Stimulated activated CD8-positive, alpha-beta memory T cell treated with anti-CD3 and anti-CD28 coated beads, Interleukin-4, amount 100 ng/mL, for 48 hours (primary cell): ENCODE results near the gene CDK5.
"Not testable (repeated sequence)": the region's sequence is repeated elsewhere in the genome, so short reads cannot be mapped to it uniquely, and the experiment has no call there.

ENCODE experiments used
- DNase-seq: peaks from one replicate; pipeline ENCODE4 v3.0.0-alpha.2; 2020

The CDK5 gene

DNA sequence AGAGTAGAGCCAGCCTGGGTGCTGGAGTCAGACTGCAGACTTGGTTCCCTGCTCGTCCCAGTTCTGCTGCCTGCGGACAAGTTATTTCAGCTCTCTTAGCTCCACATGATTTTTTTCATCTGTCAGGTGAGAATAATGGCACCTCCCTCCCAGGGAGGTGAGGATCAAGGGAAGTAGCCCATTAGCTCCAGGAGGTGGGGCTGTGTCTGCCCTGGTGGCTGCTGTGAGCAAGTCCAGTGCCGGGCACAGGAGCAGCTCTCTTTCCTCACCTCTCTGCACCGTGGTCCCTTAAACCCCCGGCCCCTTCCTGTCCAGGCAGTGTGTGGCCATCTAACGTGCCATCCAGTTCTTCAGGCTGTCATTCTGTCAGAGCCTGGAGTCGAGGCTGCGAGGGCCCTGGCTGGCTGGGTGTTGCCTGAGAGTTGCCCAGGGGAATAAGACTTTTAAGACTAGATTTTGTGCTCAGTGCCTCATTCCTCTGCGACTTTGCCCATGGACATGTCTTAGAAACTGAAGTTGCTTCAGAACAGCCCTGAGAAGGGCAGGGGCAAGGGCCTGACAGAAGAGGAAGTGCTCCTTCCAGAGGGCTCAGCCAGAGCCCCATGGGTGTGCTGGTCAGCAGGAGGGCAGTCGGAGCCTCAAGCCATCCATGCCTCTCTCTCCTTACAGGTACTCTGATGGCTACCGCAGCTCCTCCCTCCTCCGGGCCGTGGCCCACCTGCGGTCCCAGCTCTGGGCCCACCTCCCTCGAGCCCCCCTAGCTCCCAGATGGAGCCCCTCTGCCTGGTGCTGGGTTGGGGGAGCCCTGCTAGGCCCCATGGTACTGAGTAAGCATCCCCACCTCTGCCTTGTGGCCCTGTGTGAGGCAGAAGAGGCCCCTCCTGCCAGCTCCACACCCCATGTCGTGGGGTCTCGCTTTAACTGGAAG, 24.5 kb downstream of the CDK5 start:
- DNase-seq = no peak

GRCh38 chr7:151031011-151031410, 26.7 kb downstream of the CDK5 start:
- DNase-seq = no peak

DNA sequence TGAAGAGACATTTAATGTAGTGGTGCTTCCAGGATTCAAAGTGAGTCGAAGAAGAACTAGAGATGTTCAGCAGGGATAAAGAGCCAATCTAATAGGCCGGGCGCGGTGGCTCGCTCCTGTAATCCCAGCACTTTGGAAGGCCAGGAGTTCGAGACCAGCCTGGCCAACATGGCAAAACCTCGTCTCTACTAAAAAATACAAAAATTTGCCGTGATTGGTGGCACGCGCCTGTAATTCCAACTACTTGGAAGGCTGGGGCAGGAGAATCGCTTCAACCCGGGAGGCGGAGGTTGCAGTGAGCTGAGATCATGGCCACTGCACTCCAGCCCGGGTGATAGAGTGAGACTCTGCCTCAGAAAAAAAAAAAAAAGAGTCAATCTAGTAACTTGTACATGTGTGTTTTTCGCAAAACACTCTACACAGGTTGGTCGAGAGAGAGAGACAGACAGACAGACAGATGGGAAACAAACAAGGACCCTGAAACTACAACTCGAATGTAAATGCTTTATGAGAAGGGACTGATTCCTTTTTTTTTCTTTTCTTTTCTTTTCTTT, 28.7 kb downstream of the CDK5 start:
- DNase-seq = no peak

DNA sequence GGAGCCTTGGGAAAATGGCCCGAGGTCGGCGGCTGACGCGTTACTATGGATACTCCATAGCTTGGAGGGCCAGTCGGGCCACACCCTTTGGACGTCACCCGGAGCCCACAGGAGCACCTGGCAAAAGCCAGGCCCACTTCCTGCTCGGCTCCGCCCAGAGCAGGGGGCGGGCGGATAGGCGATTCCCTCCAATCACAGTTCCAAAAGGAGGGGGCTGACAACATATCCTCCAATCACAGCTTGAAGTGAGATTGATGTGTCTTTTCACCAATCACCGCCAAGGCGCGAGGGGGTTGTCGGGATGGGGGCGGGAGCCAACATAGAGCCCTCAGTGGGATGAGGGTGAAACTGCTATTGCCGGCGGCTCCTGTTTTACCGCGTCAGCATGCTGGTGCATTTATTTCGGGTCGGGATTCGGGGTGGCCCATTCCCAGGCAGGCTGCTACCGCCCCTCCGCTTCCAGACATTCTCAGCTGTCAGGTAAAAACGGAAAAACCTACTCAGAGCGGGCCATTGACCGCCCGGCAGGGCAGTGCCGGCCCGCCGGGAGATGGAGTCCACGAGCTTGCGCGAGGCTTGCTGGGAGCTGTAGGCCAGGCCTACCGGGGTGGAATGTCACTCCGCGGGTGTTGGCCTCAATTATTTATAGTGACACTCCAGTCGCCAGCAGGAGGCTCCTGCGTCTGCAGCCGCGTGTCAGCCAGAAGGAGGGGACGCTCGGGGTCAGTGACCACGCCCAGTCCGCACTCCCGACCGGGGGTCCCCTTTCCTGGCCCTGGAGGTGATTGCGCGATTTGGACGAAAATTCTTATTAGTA, 29.4 kb downstream of the CDK5 start, which contains the start of gene ABCB8:
TSS of gene ABCB8 (plus strand) at position 320 of the 817 bp plus-strand sequence. CDS start at position 386, 66 bp downstream.
- DNase-seq = peak; percentile 99

DNA sequence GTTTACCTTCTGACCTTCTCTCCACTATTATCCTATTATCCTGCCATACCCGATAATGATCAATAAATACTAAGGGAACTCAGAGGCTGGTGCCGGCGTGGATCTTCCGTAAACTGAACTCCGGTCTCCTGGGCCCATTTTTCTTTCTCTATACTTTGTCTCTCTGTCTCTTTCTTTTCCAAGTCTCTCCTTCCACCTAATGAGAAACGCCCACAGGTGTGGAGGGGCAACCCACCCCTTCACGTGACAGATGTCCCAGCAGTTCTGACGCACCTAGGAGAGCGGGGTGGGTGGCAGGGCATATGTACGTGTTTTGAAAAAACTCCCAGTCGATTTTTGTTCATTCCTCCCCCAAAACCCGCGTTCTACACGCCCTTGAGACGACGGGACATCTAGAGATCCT, 30.0 kb downstream of the CDK5 start:
- DNase-seq = not testable (repeated sequence)

- DNase-seq = not testable (repeated sequence)
These were observed 30.6 kb downstream of the CDK5 start for GRCh38 chr7:151026771-151027727.

GRCh38 chr7:151025924-151026671, 31.6 kb downstream of the CDK5 start:
- DNase-seq = no peak

DNA sequence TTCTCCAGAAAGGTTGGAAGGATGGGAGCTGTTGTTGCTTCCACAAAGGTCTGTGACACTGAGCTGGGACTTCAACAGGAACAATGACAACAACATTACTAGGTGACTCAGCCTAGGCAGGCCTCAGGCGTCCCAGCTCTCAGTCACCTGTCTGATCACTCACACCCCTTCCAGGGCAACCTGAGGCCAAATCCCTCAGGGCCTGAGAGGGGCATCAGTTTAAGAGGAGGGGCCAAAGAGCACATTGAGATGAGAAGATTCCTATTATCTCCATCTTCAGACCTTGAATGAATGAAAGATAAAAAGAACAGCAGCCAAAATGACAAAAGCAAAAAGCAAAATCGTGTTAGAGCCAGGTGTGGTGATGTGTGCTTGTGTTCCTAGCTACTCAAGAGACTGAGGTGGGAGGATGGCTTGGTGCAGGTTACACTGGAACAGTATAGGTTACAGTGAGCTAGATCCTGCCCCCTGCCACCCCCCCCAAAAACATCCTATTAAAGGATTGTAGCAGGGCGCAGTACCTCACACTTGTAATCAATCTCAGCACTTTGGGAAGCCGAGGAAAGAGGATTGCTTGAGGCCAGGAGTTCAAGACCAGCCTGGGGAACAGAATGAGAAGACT, 33.2 kb downstream of the CDK5 start, which contains the start of gene ATG9B:
TSS of gene ATG9B (minus strand) at position 60 of the 622 bp plus-strand sequence. CDS start 71 bp downstream, outside the sequence.
- no peak for DNase-seq

DNA sequence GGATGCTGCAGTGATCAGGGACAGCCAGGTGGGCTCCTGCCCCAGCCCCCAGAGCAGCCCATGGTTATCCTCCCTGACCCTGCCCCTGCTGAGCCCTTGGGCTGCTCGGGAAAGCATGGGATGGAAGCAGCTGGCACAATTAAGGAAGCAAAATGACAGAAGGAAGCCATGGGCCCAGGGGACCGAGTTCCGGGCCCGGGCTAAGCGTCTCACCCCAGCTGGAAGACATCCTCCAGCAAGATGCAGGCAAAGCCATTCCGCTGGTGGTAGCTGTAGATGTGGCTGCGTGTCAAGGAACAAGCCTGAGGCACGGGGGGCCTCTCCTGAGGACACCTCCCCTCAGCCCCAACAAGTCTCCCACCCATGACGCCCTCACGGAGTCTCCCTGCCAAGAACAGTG, 34.5 kb downstream of the CDK5 start:
- no peak for DNase-seq

GRCh38 chr7:151020231-151020630, 37.5 kb downstream of the CDK5 start:
- no peak for DNase-seq

DNA sequence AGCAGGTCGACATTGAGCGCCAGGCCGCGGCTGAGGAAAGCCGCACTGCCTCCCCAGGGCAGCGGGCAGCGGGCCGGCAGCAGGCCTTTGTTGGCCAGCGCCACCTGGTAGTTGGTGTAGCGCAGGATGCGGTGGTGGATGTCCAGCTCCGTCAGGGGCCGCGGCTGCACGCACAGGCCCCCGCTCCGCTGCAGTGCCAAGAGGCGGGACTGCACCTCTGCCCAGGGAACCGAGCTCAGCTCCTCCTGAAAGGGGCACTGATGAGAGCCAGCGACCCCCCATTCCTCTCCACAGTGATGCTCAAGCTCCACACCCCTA, 38.6 kb downstream of the CDK5 start:
- DNase-seq = no peak

DNA sequence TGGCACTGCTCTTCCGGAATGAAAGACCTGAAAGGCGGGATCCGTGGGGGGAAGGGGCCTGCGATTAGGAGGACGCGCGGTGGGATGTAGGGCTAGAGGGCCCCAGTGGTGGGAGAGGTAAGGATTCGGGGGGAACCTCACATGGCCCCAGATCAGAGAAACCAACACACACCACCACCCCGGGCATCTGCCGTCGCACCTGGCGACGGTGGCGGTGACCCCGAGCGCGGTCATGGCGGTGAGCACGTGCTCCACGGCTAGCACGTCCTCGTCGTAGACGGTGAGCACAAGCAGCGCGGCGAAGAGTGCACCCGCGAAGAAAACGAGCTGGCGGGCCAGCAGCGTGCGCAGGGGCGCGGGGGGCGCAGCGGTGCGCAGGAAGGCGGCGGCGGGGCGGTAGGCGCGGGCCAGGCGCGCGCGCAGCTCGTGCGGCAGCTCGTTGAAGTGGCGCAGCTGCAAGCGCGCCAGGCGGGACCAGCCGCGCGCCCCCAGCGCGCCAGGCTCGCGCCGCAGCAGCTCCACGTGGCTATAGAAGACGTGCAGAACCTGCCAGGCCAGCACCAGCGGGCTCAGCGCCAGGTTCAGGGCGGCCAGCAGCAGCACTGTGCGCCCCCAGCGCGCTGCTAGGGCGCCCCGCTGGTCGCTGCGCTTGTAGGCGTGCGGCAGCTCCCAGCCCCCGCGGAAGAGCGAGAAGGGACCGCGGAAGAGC, 39.1 kb downstream of the CDK5 start:
- DNase-seq = no peak

DNA sequence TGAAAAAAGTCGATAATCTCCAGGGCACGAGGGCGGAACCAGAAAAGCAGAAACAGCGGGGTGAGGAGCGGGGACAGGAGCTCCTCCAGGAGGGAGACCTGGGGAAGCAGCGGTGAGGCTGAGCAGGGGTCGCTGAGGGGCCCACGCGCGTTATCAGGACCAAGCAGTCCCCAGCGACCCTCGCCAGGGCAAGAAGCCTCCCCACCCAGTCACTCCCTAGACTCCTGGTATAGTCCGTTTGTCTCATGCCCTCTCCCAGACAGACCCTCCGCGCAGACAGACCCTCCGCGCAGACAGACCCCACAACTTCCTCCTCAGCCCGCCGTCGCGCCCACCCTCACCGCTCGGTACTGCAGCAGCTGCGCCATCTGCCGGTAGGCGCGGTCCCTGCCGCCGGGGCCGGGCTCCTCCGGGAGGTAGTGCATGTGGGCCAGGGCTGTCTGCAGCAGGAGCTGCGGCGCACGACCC, 39.7 kb downstream of the CDK5 start:
- peak; percentile 94 for DNase-seq

DNA sequence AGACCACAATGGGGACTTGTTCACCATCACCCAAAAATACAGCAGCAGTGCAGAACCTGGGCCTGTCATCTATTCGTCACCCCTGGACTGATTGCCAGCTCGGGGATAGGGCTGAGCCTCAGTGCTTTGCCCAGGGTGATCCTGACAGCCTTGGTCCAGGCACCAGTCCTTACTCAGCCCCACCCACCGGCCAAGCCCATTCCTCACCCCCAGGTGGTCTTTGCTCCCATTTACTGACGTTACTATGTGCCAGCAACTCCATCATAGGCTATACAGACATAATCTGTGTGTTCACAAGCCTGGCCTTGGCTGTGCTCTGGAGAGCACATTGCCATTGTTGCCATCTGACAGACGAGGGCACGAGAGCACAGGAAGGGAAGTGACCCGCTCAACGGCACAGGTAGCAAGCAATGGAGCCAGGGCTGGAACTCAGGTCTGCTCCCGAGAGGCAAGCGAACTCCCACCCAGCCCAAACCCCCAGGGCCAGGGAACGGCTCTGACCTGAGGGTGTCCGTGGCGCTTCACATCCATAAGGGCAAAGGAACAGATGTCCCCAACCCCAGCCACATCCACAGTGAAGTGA, 40.2 kb downstream of the CDK5 start:
- no peak for DNase-seq

- DNase-seq = no peak
These were observed 40.8 kb downstream of the CDK5 start for GRCh38 chr7:151016942-151017341.

DNA sequence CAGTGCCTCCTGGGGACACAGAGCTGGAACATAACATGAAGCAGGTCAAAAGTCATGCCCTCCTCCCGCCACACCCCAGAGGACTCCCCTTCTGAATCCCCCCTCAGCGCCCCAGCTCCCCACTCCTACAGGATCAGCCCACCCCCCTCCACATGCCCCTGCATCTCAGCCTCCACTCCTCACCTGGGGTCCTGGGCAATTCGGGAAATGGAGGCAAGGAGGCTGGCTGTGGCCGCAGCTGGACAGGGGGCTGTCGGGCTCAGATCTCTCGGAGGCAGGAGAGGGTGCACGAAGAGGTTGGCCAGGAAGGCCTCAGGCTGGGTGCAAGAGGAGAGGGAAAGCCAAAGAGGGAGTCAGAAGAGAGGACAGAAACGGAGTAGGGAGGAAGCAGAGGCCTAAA, 41.2 kb downstream of the CDK5 start:
- no peak for DNase-seq

- no peak for DNase-seq
These were observed 41.7 kb downstream of the CDK5 start for GRCh38 chr7:151015967-151016366.

- no peak for DNase-seq
These were observed 42.7 kb downstream of the CDK5 start for GRCh38 chr7:151014950-151015349.

- DNase-seq = peak; percentile 90
These were observed 43.8 kb downstream of the CDK5 start for GRCh38 chr7:151013733-151014497.
